Activated T-helper 17 cell treated with anti-CD3 and anti-CD28 coated beads, Interleukin-2, amount 50 U/mL, for 72 hours (primary cell): ENCODE measurements around the gene PPM1F. TPM values are rescaled to one million over a fixed set of nuclear protein-coding genes. Genes with fewer than 3 reads are reported as not detected.

Experiments
- ATAC-seq: fragments of 150-1000 bp; cut with Tn5 transposase; replicated peaks from 2 replicates; pipeline ENCODE4 v1.10.0; 2021; ENCODE audit warnings: mild to moderate bottlenecking, moderate library complexity
- H3K27ac Mint-ChIP-seq: one replicate; pipeline ENCODE4 v1.8.0; 2022; ENCODE audit warnings: mixed read lengths
- H3K27me3 Mint-ChIP-seq: one replicate; pipeline ENCODE4 v1.8.0; 2022; ENCODE audit warnings: mixed read lengths
- H3K36me3 Mint-ChIP-seq: one replicate; pipeline ENCODE4 v1.8.0; 2022; ENCODE audit warnings: low read depth, mild to moderate bottlenecking, mixed read lengths
- H3K4me1 Mint-ChIP-seq: one replicate; pipeline ENCODE4 v1.8.0; 2022; ENCODE audit warnings: mixed read lengths
- H3K4me3 Mint-ChIP-seq: one replicate; pipeline ENCODE4 v1.8.0; 2022; ENCODE audit warnings: mild to moderate bottlenecking, mixed read lengths
- H3K9me3 Mint-ChIP-seq: one replicate; pipeline ENCODE4 v1.8.0; 2022; ENCODE audit warnings: mixed read lengths
- total RNA-seq, 2 donors: library from RNA; stranded (reverse); gene quantifications; one replicate each; pipeline ENCODE4 v1.2.3, GENCODE V29; 2022

PPM1F gene, protein sequence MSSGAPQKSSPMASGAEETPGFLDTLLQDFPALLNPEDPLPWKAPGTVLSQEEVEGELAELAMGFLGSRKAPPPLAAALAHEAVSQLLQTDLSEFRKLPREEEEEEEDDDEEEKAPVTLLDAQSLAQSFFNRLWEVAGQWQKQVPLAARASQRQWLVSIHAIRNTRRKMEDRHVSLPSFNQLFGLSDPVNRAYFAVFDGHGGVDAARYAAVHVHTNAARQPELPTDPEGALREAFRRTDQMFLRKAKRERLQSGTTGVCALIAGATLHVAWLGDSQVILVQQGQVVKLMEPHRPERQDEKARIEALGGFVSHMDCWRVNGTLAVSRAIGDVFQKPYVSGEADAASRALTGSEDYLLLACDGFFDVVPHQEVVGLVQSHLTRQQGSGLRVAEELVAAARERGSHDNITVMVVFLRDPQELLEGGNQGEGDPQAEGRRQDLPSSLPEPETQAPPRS
- 10 to 100 TPM; 17.3 to 20.3 TPM for total RNA-seq

GRCh38 chr22:21952586-21953571 is at the start of gene PPM1F:
TSS of gene PPM1F (minus strand) at chr22:21952848. CDS start at chr22:21946048, 6,800 bp downstream.
- Mint-ChIP-seq H3K27ac (peak within 1 kb of the TSS; percentile 33), H3K36me3 (no peaks in the 10 kb centered on the region), H3K27me3 (no peaks in the 10 kb centered on the region), H3K4me3 (peak within 1 kb of the TSS; percentile 66), H3K4me1 (peaks cover 7% of the 10 kb centered on the region), H3K9me3 (no peaks in the 10 kb centered on the region)
- ATAC-seq = peak; percentile 90

GRCh38 chr22:22001664-22002525 is 49.2 kb upstream of the PPM1F start:
- no peak for ATAC-seq
- no peak overlapping the region for H3K4me3 Mint-ChIP-seq

DNA sequence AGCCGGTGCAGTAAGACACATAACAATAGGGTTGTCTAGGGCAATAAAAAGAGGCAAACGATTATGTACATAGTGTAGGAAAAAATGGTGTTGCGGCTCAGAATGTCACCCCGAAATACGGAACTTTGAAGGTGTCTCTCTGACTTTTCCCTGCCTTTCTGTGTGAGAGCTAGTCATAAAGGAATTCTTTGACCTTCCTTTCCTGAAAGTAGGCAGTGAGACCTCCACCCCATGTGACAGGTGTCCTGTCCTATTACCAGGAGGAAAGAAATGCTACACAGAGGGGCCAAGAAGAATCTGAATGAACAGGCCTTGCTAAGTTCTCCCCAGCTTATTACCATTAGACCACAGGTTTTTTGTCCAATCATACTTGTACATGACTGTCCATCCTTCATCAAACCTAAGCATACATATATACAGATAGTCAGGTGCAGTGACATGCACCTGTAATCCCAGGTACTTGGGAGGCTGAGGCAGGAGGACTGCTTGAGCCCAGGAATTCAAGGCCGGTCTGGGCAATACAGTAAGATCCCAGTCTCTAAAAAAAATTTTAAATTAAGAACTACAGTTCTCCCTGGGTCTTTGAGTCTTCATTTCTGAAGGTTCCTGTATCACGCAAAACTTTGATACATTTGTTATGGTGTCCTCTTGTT is 46.1 kb upstream of the PPM1F start:
- no peak overlapping the region for H3K27ac Mint-ChIP-seq

More at GRCh38 chr22:22001664-22002525, 49.2 kb upstream of the PPM1F start:
- Mint-ChIP-seq H3K4me1 (no peaks in the 10 kb centered on the region), H3K36me3 (no peaks in the 10 kb centered on the region), H3K27me3 (peaks cover 7% of the 10 kb centered on the region), H3K9me3 (no peaks in the 10 kb centered on the region), H3K27ac (no peak overlapping the region)

GRCh38 chr22:21996175-21996720 is 43.6 kb upstream of the PPM1F start:
- no peak for ATAC-seq
- H3K27me3 Mint-ChIP-seq = peaks cover 10% of the 10 kb centered on the region
- no peak overlapping the region for H3K27ac Mint-ChIP-seq
- H3K4me3 Mint-ChIP-seq = no peak overlapping the region
- no peaks in the 10 kb centered on the region for H3K9me3 Mint-ChIP-seq
- no peaks in the 10 kb centered on the region for H3K4me1 Mint-ChIP-seq
- no peaks in the 10 kb centered on the region for H3K36me3 Mint-ChIP-seq

More for the DNA sequence above, 46.1 kb upstream of the PPM1F start:
- Mint-ChIP-seq H3K4me3 (no peak overlapping the region), H3K27me3 (peaks cover 10% of the 10 kb centered on the region), H3K9me3 (no peaks in the 10 kb centered on the region), H3K4me1 (no peaks in the 10 kb centered on the region), H3K36me3 (no peaks in the 10 kb centered on the region)
- ATAC-seq = no peak

- ATAC-seq = no peak
- Mint-ChIP-seq H3K27ac (no peak overlapping the region), H3K27me3 (peaks cover 7% of the 10 kb centered on the region), H3K9me3 (no peaks in the 10 kb centered on the region), H3K36me3 (no peaks in the 10 kb centered on the region), H3K4me1 (no peaks in the 10 kb centered on the region), H3K4me3 (no peak overlapping the region)
These were observed 43.0 kb upstream of the PPM1F start for GRCh38 chr22:21995660-21996059.

DNA sequence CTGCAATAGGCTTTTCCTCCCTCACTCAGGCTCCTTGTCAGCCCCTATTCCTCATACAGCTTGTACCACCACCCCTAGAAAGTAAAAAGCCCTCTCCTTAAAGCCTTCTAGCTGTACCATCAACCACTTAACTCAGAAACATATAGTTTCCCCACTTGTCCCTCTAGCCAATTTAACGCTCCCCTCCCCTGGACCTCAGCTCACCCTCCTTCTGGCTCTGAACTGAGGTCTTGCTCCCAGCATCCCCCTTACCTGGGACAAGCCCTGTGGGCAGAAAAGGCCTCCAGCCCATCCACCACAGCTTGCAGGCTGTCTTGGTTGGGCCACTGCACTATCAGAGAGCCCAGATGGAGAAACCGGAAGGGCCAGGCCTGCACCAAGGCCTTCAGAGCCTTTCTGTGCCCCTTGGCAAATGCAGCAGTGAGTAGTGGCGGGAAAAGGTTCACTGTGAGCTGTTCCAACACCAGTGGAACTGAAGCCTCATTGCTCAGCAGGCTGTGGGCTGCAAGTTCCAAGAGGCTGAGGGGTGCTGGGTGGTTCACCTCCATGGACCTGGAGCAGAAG is 42.3 kb upstream of the PPM1F start:
- Mint-ChIP-seq H3K4me1 (no peaks in the 10 kb centered on the region), H3K4me3 (no peak overlapping the region), H3K9me3 (no peaks in the 10 kb centered on the region), H3K36me3 (no peaks in the 10 kb centered on the region), H3K27ac (no peak overlapping the region), H3K27me3 (peaks cover 7% of the 10 kb centered on the region)
- no peak for ATAC-seq

- no peaks in the 10 kb centered on the region for H3K4me1 Mint-ChIP-seq
- H3K27ac Mint-ChIP-seq = no peak overlapping the region
- ATAC-seq = no peak
These were observed 40.1 kb upstream of the PPM1F start for GRCh38 chr22:21992593-21993237.

DNA sequence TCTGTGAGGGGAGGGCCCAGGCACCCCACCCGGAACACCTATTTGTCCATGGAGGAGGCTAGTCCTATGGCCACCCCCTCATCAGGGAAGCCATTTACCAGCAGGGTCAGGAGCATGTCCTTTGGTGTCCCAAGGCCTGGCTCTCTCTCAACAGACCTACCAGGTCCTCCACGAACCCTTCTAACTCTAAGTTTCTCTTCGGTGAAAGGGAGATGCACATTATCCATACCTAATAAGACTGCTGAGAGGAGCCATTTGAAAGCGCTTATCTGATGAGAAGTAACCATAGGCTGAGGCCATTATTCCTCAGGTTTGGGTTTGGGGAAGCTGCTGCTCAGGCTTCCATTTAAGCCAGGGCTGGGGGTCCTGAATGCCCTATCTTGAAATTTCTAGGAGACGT is 39.1 kb upstream of the PPM1F start:
- no peak for ATAC-seq
- Mint-ChIP-seq H3K27ac (no peak overlapping the region), H3K4me1 (no peaks in the 10 kb centered on the region), H3K4me3 (no peak overlapping the region), H3K27me3 (peaks cover 7% of the 10 kb centered on the region), H3K36me3 (no peaks in the 10 kb centered on the region), H3K9me3 (no peaks in the 10 kb centered on the region)

More at GRCh38 chr22:21992593-21993237, 40.1 kb upstream of the PPM1F start:
- peaks cover 7% of the 10 kb centered on the region for H3K27me3 Mint-ChIP-seq
- no peaks in the 10 kb centered on the region for H3K36me3 Mint-ChIP-seq
- no peaks in the 10 kb centered on the region for H3K9me3 Mint-ChIP-seq
- H3K4me3 Mint-ChIP-seq = no peak overlapping the region

DNA sequence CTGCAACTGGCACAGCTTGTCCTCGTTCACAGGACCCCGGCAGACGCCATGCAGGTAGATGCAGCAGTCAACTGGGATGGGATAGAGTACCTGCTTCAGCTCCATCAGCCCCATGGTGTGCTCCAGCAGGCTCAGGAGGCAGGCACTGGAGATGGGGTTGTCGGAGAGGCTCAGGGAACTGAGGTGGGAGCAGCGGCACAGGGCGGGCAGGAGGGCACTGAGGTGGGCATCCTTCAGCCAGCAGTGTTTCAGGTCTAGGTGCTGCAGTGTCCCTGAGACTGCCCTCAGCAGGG is 38.6 kb upstream of the PPM1F start:
- H3K27ac Mint-ChIP-seq = no peak overlapping the region
- no peaks in the 10 kb centered on the region for H3K9me3 Mint-ChIP-seq
- H3K4me1 Mint-ChIP-seq = no peaks in the 10 kb centered on the region

DNA sequence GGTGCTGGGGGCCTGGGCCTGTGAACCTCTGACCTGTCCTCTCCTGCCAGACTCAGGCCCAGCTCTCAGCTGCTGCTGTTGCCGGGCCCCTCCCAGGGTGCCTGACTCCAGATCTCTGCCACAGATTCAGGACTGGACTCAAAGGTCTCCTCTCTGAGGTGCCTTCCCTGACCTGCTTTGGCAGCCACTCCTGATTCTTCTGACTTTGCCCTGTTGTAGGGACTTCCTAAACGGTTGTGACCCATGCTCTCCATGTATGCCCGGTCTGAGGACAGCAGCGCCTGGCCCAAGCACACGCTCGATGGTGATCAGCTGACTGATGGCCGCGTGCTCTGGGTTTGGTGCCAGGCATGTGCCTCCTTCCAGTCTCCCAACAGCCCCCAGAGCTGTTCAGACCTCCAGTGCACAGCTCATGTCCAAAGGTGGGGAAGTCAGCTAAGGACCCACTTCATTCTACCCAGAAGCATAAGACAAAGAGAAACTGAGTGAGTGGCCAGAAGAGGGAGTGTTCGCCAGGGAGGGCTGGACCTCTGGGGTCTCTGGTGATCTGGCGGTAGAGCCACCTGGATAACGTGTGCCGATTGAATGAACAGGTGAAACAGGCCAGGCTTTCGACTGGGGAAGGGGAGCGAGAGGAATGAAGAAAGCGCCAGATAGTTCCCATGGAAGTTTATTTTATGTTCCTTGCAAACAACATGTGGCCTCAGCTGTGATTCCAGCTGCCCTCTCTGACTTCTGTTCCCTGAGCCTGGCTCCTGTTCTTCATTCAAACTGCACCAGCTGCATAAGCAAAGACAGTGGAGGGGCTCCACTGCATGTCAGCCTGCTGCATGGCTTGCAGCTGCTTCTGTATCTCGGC is 38.0 kb upstream of the PPM1F start:
- Mint-ChIP-seq H3K4me3 (no peak overlapping the region), H3K4me1 (no peaks in the 10 kb centered on the region), H3K27ac (no peak overlapping the region), H3K36me3 (no peaks in the 10 kb centered on the region), H3K27me3 (peaks cover 7% of the 10 kb centered on the region), H3K9me3 (no peaks in the 10 kb centered on the region)
- ATAC-seq = no peak

More for the DNA sequence above, 38.6 kb upstream of the PPM1F start:
- H3K36me3 Mint-ChIP-seq = no peaks in the 10 kb centered on the region
- H3K27me3 Mint-ChIP-seq = peaks cover 7% of the 10 kb centered on the region
- ATAC-seq = no peak
- H3K4me3 Mint-ChIP-seq = no peak overlapping the region

- Mint-ChIP-seq H3K27me3 (peaks cover 7% of the 10 kb centered on the region), H3K9me3 (no peaks in the 10 kb centered on the region), H3K4me1 (no peaks in the 10 kb centered on the region), H3K36me3 (no peaks in the 10 kb centered on the region), H3K27ac (no peak overlapping the region), H3K4me3 (no peak overlapping the region)
- no peak for ATAC-seq
These were observed 36.4 kb upstream of the PPM1F start for GRCh38 chr22:21989049-21989448.

- Mint-ChIP-seq H3K27ac (no peak overlapping the region), H3K36me3 (no peaks in the 10 kb centered on the region), H3K9me3 (no peaks in the 10 kb centered on the region), H3K27me3 (no peaks in the 10 kb centered on the region), H3K4me1 (no peaks in the 10 kb centered on the region), H3K4me3 (no peak overlapping the region)
- no peak for ATAC-seq
These were observed 32.6 kb upstream of the PPM1F start for GRCh38 chr22:21985214-21985613.
